ENCODE results near the gene ADRA1B.

Gene ADRA1B

GRCh38 chr5:159975462-159976019 is 59.3 kb downstream of the ADRA1B start:
- no peak overlapping the region for H3K4me2 ChIP-seq (ENCODE audit: low read length)

GRCh38 chr5:159976921-159977320 is 60.6 kb downstream of the ADRA1B start:
- H3K4me2 ChIP-seq (ENCODE audit: low read length): no peak overlapping the region
- H3K18ac ChIP-seq (ENCODE audit: low read length): no peak overlapping the region
- H2BK120ac ChIP-seq (ENCODE audit: low read depth, low read length): no peak overlapping the region
- H3K23ac ChIP-seq (ENCODE audit: low read length): no peak overlapping the region
- no peak for DNase-seq
- H2BK5ac ChIP-seq (ENCODE audit: low read length): no peak overlapping the region
- no peak overlapping the region for H3K4me3 ChIP-seq (ENCODE audit: low read length)
- H3K79me2 ChIP-seq (ENCODE audit: control insufficient read depth, insufficient read depth, low read length): no peaks in the 10 kb centered on the region
- no peaks in the 10 kb centered on the region for H3K4me1 ChIP-seq (ENCODE audit: control insufficient read depth, low read depth, low read length)
- no CpG with 5 or more reads among the region's 3 CpGs for WGBS (ENCODE audit: extremely low coverage, insufficient coverage, low lambda C conversion rate)
- no peak overlapping the region for H3K56ac ChIP-seq (ENCODE audit: low read length)
- H4K5ac ChIP-seq (ENCODE audit: low read length): no peak overlapping the region
- H2AK5ac ChIP-seq (ENCODE audit: low read length): no peak overlapping the region
- no peak overlapping the region for H3K4ac ChIP-seq (ENCODE audit: low read depth, low read length)
- H2BK15ac ChIP-seq (replicated peaks; ENCODE audit: low read depth): no peak overlapping the region
- H3K36me3 ChIP-seq (ENCODE audit: control insufficient read depth, insufficient read depth, low read length): no peaks in the 10 kb centered on the region
- H3K9ac ChIP-seq (ENCODE audit: low read length): no peak overlapping the region
- H4K8ac ChIP-seq (ENCODE audit: low read depth, low read length): no peak overlapping the region
- no peaks in the 10 kb centered on the region for H3K79me1 ChIP-seq (ENCODE audit: low read length)
- H3K27me3 ChIP-seq (ENCODE audit: insufficient read depth, low read length, poor library complexity): peaks cover 9% of the 10 kb centered on the region
- H3K27ac ChIP-seq (ENCODE audit: low read depth, low read length): no peak overlapping the region

More at GRCh38 chr5:159975462-159976019, 59.3 kb downstream of the ADRA1B start:
- WGBS (ENCODE audit: extremely low coverage, insufficient coverage, low lambda C conversion rate): no CpG with 5 or more reads among the region's 2 CpGs
- Histone ChIP-seq H3K56ac (ENCODE audit: low read length) (no peak overlapping the region), H4K8ac (ENCODE audit: low read depth, low read length) (no peak overlapping the region), H3K4me3 (ENCODE audit: low read length) (no peak overlapping the region), H3K27ac (ENCODE audit: low read depth, low read length) (no peak overlapping the region), H3K36me3 (ENCODE audit: control insufficient read depth, insufficient read depth, low read length) (no peaks in the 10 kb centered on the region), H3K27me3 (ENCODE audit: insufficient read depth, low read length, poor library complexity) (peaks cover 16% of the 10 kb centered on the region), H3K23ac (ENCODE audit: low read length) (no peak overlapping the region), H2BK5ac (ENCODE audit: low read length) (no peak overlapping the region), H3K4me1 (ENCODE audit: control insufficient read depth, low read depth, low read length) (no peaks in the 10 kb centered on the region), H2AK5ac (ENCODE audit: low read length) (no peak overlapping the region), H4K5ac (ENCODE audit: low read length) (no peak overlapping the region), H3K4ac (ENCODE audit: low read depth, low read length) (no peak overlapping the region), H3K9ac (ENCODE audit: low read length) (no peak overlapping the region), H3K18ac (ENCODE audit: low read length) (no peak overlapping the region), H2BK15ac (replicated peaks; ENCODE audit: low read depth) (no peak overlapping the region), H3K79me2 (ENCODE audit: control insufficient read depth, insufficient read depth, low read length) (no peaks in the 10 kb centered on the region), H2BK120ac (ENCODE audit: low read depth, low read length) (no peak overlapping the region), H3K79me1 (ENCODE audit: low read length) (no peaks in the 10 kb centered on the region)
- peak; percentile 60 for DNase-seq

GRCh38 chr5:159978358-159978757 is 62.1 kb downstream of the ADRA1B start:
- no peak overlapping the region for H3K9ac ChIP-seq (ENCODE audit: low read length)
- no peak overlapping the region for H3K18ac ChIP-seq (ENCODE audit: low read length)
- H3K36me3 ChIP-seq (ENCODE audit: control insufficient read depth, insufficient read depth, low read length): no peaks in the 10 kb centered on the region
- H2BK5ac ChIP-seq (ENCODE audit: low read length): no peak overlapping the region
- no peak overlapping the region for H3K56ac ChIP-seq (ENCODE audit: low read length)
- no peak overlapping the region for H3K27ac ChIP-seq (ENCODE audit: low read depth, low read length)
- no peaks in the 10 kb centered on the region for H3K4me1 ChIP-seq (ENCODE audit: control insufficient read depth, low read depth, low read length)
- no peaks in the 10 kb centered on the region for H3K79me1 ChIP-seq (ENCODE audit: low read length)
- H2AK5ac ChIP-seq (ENCODE audit: low read length): no peak overlapping the region
- no peak overlapping the region for H2BK15ac ChIP-seq (replicated peaks; ENCODE audit: low read depth)
- no CpG with 5 or more reads among the region's 2 CpGs for WGBS (ENCODE audit: extremely low coverage, insufficient coverage, low lambda C conversion rate)
- H3K4me2 ChIP-seq (ENCODE audit: low read length): no peak overlapping the region
- H4K8ac ChIP-seq (ENCODE audit: low read depth, low read length): no peak overlapping the region
- no peak overlapping the region for H3K4ac ChIP-seq (ENCODE audit: low read depth, low read length)
- H3K27me3 ChIP-seq (ENCODE audit: insufficient read depth, low read length, poor library complexity): no peaks in the 10 kb centered on the region
- no peak overlapping the region for H2BK120ac ChIP-seq (ENCODE audit: low read depth, low read length)
- H3K79me2 ChIP-seq (ENCODE audit: control insufficient read depth, insufficient read depth, low read length): no peaks in the 10 kb centered on the region
- no peak overlapping the region for H3K23ac ChIP-seq (ENCODE audit: low read length)
- no peak overlapping the region for H4K5ac ChIP-seq (ENCODE audit: low read length)
- H3K4me3 ChIP-seq (ENCODE audit: low read length): no peak overlapping the region
- peak; percentile 32 for DNase-seq

- DNase-seq: no peak
- Histone ChIP-seq H4K5ac (ENCODE audit: low read length) (no peak overlapping the region), H3K4me2 (ENCODE audit: low read length) (no peak overlapping the region), H3K9ac (ENCODE audit: low read length) (no peak overlapping the region), H2BK5ac (ENCODE audit: low read length) (no peak overlapping the region), H3K56ac (ENCODE audit: low read length) (no peak overlapping the region), H3K27me3 (ENCODE audit: insufficient read depth, low read length, poor library complexity) (peaks cover 5% of the 10 kb centered on the region), H2AK5ac (ENCODE audit: low read length) (no peak overlapping the region), H3K23ac (ENCODE audit: low read length) (no peak overlapping the region), H3K27ac (ENCODE audit: low read depth, low read length) (no peak overlapping the region), H2BK15ac (replicated peaks; ENCODE audit: low read depth) (no peak overlapping the region), H3K36me3 (ENCODE audit: control insufficient read depth, insufficient read depth, low read length) (no peaks in the 10 kb centered on the region), H4K8ac (ENCODE audit: low read depth, low read length) (no peak overlapping the region), H3K4me1 (ENCODE audit: control insufficient read depth, low read depth, low read length) (no peaks in the 10 kb centered on the region), H3K4me3 (ENCODE audit: low read length) (no peak overlapping the region), H3K79me2 (ENCODE audit: control insufficient read depth, insufficient read depth, low read length) (no peaks in the 10 kb centered on the region), H3K79me1 (ENCODE audit: low read length) (no peaks in the 10 kb centered on the region), H3K4ac (ENCODE audit: low read depth, low read length) (no peak overlapping the region), H2BK120ac (ENCODE audit: low read depth, low read length) (no peak overlapping the region), H3K18ac (ENCODE audit: low read length) (no peak overlapping the region)
- WGBS (ENCODE audit: extremely low coverage, insufficient coverage, low lambda C conversion rate): no CpG with 5 or more reads among the region's 8 CpGs
Observed at GRCh38 chr5:159982421-159983173, 66.3 kb downstream of the ADRA1B start.

DNA sequence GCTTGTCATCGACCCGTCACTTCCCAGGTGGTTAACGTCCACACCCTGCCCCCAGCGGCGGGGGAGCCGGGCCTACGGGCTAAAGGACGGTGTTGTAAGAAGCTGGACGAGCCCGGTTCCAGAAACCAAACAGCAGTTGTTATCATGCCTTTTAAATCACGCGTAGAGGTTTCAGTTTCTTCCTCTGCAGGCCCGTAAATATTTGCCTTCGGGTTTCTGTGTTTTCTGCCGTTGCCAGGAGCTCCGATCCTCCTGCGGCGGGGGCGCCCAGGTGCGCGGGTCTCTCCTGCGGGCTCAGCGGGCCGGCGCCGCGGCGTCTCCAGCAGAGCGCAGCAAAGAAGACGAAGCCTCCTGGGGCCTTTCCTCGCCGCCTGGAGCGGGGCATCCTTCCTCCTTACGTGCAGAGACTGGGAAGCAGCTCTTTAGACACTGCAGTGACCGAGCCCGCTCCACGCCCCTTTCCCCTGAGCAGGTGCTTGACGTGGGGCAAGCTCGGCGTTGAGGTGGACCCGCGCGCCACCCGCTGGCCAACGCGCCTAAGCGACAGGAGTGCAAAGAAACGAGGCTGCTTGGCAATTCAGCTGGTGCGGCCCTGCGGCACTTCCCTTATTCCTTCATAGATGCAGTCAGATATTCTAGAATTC is 70.9 kb downstream of the ADRA1B start:
- Histone ChIP-seq H3K56ac (ENCODE audit: low read length) (no peak overlapping the region), H3K36me3 (ENCODE audit: control insufficient read depth, insufficient read depth, low read length) (no peaks in the 10 kb centered on the region), H3K27ac (ENCODE audit: low read depth, low read length) (no peak overlapping the region), H3K23ac (ENCODE audit: low read length) (no peak overlapping the region), H2BK15ac (replicated peaks; ENCODE audit: low read depth) (no peak overlapping the region), H3K4me1 (ENCODE audit: control insufficient read depth, low read depth, low read length) (no peaks in the 10 kb centered on the region), H3K27me3 (ENCODE audit: insufficient read depth, low read length, poor library complexity) (peaks cover 5% of the 10 kb centered on the region), H3K4me2 (ENCODE audit: low read length) (peak overlapping the region; percentile 40), H3K79me2 (ENCODE audit: control insufficient read depth, insufficient read depth, low read length) (no peaks in the 10 kb centered on the region), H3K79me1 (ENCODE audit: low read length) (no peaks in the 10 kb centered on the region), H3K4ac (ENCODE audit: low read depth, low read length) (no peak overlapping the region), H2AK5ac (ENCODE audit: low read length) (no peak overlapping the region), H4K5ac (ENCODE audit: low read length) (no peak overlapping the region), H3K18ac (ENCODE audit: low read length) (no peak overlapping the region), H3K4me3 (ENCODE audit: low read length) (no peak overlapping the region), H2BK120ac (ENCODE audit: low read depth, low read length) (no peak overlapping the region), H2BK5ac (ENCODE audit: low read length) (no peak overlapping the region), H4K8ac (ENCODE audit: low read depth, low read length) (no peak overlapping the region), H3K9ac (ENCODE audit: low read length) (no peak overlapping the region)
- DNase-seq: peak; percentile 82
- WGBS (ENCODE audit: extremely low coverage, insufficient coverage, low lambda C conversion rate): no CpG with 5 or more reads among the region's 50 CpGs

All from mesendoderm (in vitro differentiated cells).